Dermis microvascular lymphatic vessel endothelial cell (primary cell): Measurements from ENCODE around the gene NQO1. TPM values are rescaled to one million over a fixed set of nuclear protein-coding genes. Genes with fewer than 3 reads are reported as not detected.
A peak's percentile ranks its signal among the peaks of the same experiment; 100 is the strongest.

Source experiments
- DNase-seq, 2 donors: peaks; one replicate each; pipeline versions ENCODE4 v3.0.0 to v3.0.0-alpha.2; 2010; ENCODE audit warnings: low read depth in 2 of 2
- total RNA-seq: library from RNA; depleted of rRNA; stranded (reverse); fragments of >200 nt; gene quantifications from 2 replicates; pipeline ENCODE4 v1.2.1, GENCODE V29; 2014

The NQO1 gene
- total RNA-seq, 1 donor from 2014 or later = 122 TPM

- DNase-seq = no peak
Observed at GRCh38 chr16:69707920-69708683, 18.3 kb downstream of the NQO1 start.

GRCh38 chr16:69706975-69707340 is 19.4 kb downstream of the NQO1 start:
- no peak for DNase-seq

DNA sequence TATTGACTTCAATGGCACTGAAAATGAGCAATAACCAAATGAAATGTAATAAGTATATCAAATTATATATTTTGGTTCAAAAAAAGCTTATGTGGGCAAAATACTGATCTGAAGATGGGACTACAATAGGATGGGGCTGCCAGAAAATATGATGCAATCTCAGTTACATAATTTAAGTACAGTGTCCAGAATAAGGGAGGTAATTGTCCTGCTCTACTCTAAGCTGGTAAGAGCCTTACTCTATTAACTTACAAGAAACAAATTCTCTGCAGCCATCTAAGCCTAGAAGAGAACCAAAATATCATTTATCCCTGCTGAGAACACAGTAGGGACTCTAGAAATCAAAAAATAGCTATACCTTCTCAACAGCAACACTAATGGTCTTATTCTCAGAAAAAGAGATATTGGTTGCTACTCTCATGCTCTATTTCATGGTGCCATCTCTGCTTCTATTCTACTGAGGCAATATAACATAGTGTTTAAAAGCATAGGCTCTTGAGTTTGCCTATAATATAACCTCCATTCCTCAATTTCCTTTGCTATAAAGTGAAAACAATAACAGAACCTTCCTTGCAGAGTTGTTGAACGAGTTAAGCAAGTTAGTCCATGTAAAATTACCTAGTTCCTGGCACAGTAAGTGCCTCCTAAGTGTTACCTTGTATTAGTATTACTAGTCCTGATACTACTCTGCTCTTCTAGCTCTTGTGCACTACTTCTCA is 19.9 kb downstream of the NQO1 start:
- no peak for DNase-seq

DNA sequence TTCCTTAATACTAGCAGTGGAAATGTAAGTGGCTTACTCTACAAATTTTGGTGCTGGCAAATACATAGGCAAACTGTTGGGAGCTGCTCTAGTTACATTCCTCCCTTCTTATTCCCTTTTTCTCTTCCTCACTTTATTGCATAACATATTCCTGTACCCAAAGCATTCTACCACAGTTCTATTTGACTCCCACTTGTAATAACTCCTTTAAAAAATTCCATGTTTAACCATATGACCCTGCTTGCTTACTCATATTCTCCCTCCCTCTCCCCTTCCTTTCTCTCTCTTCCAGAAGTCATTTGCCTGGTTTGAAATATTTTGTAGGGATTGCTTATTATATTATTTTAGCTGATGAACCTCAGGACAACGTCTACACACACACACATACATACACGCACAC is 22.7 kb downstream of the NQO1 start:
- DNase-seq = no peak

- DNase-seq = no peak
Observed at GRCh38 chr16:69701866-69702265, 24.5 kb downstream of the NQO1 start.

- DNase-seq = no peak
Observed at GRCh38 chr16:69701452-69701851, 24.9 kb downstream of the NQO1 start.

DNA sequence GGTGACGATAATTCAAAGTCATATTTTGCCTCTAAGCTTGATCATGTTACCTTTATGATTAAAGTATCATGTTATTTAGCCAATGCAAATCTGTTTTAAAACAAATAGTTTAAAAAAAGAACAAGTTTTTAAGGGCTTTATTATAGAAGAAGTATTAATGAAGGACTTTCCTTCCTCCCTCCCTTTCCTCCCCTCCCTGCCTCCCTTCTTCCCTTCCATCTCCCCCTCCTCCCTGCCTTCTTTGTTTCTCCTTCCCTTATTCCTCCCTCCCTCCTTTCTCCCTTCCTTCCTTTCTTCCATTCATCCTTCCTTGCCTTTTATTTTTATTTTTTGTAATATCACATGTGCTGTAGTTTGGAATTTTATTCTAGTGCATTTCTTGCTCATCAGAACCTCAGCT is 26.4 kb downstream of the NQO1 start:
- no peak for DNase-seq

DNA sequence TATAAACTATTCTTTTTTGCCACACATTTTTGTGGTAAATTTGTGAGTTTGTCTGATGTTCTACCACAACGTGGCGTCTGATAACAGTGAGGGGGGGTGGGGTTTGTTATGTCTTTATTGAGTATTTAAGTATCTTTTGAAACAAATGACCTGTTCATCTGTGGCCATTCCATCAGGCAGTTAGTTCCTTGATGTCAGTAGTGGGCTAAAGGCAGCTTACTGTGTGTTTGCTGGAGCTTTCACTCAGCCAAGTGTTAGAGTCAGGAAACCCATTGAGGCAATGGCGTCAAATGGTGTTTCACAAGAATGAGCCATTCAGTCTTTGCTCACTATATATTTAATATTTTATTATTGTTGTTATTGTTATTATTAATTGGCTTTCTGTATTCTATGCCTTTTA is 28.0 kb downstream of the NQO1 start:
- DNase-seq = no peak

GRCh38 chr16:69693916-69694315 is 32.4 kb downstream of the NQO1 start:
- DNase-seq = no peak

DNA sequence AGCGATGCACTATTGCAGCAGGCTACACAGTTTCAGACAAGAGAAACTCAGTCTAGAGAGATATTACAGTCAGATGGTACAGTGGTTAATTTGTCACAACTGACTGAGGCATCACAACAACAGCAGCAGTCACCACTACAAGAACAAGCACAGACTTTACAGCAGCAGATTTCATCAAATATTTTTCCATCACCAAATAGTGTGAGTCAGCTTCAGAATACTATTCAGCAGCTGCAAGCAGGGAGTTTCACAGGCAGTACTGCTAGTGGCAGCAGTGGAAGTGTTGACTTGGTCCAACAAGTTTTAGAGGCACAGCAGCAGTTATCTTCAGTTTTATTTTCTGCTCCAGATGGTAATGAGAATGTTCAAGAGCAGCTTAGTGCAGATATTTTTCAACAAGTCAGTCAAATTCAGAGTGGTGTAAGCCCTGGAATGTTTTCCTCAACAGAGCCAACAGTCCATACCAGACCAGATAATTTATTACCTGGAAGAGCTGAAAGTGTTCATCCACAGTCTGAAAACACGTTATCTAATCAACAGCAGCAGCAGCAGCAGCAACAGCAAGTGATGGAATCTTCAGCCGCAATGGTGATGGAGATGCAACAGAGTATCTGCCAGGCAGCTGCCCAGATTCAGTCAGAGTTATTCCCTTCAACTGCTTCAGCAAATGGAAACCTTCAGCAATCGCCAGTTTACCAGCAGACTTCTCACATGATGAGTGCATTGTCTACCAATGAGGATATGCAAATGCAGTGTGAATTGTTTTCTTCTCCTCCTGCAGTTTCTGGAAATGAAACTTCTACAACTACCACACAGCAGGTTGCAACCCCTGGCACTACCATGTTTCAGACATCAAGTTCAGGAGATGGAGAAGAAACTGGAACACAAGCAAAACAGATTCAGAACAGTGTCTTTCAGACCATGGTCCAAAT is 34.1 kb downstream of the NQO1 start:
- DNase-seq = no peak

- no peak for DNase-seq
Observed at GRCh38 chr16:69688589-69688988, 37.8 kb downstream of the NQO1 start.

GRCh38 chr16:69680358-69680757 is 46.0 kb downstream of the NQO1 start:
- no peak for DNase-seq

DNA sequence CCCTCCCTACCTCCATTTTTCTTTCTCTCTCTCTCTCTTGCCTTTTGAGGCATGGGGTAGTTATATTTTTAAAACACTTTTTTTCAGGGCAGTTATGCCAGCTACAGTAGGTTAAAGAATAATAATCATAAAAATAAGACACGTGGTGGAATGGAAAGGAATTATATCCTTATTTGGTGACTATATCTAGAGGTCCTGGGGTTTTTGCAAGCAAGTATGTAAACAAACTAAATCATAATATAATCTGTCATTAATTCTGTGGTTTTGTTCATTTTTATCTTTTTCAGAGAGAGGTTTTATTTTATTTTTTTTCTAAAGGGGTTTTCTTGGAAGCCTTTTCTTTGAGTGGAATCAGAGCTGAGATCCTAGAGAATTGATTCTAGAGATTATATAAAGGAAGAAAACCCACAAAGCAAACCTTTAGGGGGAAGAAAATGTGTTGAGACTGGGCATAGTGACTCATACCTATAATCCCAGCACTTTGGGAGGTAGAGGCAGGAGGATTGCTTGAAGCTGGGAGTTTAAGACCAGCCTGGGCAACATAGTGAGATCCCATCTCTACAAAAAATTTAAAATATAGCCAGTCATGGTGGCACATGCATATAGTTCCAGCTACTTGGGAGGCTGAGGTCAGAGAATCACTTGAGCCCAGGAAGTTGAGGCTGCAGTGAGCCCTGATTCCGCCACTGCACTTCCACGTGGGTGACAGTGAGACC is 53.2 kb downstream of the NQO1 start:
- DNase-seq = no peak

GRCh38 chr16:69672315-69672997 is 53.9 kb downstream of the NQO1 start:
- DNase-seq = no peak

DNA sequence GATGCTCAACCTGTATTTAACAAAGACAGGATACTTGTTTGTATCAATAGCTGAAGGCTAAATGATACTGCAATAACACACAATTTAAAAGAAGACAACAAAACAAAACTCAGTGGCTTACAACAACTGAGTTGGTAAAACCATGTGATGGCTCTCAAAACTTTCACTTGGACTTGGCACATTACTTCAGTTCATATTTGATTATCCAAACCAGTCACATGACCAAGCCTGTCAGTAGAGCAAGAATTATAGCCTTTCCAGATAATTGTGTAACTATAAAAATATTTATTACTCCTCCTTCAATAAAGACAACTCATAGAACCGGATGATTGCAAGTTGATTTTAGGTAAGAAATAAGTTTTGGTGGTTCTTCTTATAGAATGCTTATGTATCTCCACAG is 56.8 kb downstream of the NQO1 start:
- no peak for DNase-seq

DNA sequence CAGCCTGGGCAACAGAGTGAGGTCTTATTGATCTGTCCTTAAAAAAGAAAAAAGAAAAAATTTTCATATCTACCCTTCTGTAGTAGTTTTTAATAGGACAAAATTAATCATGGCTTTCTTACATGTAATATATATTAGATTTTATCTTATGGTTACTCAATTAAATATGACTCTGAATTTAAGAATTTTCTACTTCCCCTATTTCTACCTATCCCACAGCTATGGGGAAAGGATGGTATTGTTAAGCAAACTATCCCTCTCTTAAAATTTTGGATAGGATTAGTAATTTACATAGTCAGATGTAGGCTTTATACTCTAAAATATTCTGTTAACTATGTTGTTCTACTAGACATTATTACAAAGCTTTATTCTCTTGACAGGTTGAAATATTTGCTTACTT is 62.5 kb downstream of the NQO1 start:
- no peak for DNase-seq

DNA sequence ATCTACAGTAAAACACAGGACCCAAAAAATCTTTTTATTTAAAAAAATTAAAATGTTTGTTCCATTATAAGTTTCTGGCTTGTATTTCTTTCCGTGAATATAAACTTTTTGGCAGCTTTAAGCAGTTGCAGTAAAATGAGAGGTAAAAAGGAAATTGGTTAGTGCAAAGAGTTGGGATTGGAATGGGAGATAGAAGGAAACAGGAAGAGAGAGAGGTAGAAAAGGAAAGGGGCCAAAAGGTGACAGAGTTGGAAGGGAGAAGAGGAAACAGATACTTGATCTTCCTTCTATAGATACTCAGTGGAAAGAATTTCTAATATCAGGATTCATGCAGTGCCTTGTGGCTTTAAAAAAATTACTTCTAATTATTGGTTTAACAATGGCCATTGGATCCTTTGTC is 63.5 kb downstream of the NQO1 start:
- peak; percentile 63 to 75 for DNase-seq

- DNase-seq = no peak
Observed at GRCh38 chr16:69660166-69660565, 66.2 kb downstream of the NQO1 start.
